ENCODE measurements around the gene CELF4. TPM values are rescaled to one million over a fixed set of nuclear protein-coding genes. Genes with fewer than 3 reads are reported as not detected.

CELF4 gene
- total and polyA plus RNA-seq, 2 donors (not counting 3 experiments of a cell fraction or from before 2014, with no cell fraction given) = not detected

DNA sequence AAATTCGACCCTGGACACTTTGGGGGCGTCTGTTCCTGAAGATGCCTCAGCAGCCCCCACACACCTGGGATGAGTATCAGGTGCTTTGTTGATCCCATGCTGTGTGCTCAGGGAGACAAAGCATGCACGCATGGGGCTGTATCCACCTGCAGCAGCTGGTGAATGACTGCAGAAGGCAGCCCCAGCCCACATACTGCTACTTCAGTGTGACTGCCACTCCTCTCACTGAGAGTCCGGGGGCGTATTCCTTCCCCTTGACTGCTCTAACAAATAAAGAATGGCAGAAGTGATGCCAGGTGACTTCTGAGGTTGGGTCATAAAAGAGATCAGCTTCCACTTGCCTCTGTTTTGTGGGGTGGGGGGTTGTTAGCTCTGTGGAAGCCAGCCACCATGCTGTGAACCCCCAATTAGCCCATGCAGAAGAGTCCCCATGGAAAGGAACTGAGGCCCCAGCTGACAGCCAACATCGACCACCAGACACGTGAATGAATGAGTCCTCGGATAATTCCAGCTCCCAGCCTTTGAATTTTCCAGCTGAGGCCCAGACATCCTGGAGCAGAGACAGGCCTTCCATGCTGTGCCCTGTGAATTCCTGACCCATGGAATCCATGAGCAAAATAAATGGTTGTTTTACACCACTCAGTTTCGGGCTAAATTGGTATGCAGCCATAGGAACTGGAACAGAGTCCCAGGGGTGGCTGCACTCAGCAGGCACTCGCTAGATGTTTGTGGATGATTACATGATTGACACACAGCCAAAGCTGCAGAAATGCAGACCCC, 289.3 kb downstream of the CELF4 start:
- CTCF ChIA-PET = interaction anchor here (1.6 kb wide), 1 partner anchor 13 kb away, joined by 3 read pairs; no protein-coding TSS in a partner anchor
- TF ChIP-seq EZH2 (IDR thresholded peaks at IDR 0.05; ENCODE audit: borderline replicate concordance, low read depth, low read length, severe bottlenecking) (peak; percentile 34), POLR2AphosphoS5 (IDR thresholded peaks at IDR 0.05; ENCODE audit: insufficient read depth, low read depth, low read length) (no peak)
- dilution Hi-C loops (cut with MboI; ENCODE audit: extremely low pct_ligation_motif_present, low sequenced_read_pairs) = no loop called here
- no peaks in the 10 kb centered on the region for H4K20me1 ChIP-seq (replicated peaks; ENCODE audit: control insufficient read depth, extremely low read depth, insufficient read depth, low read length)
- H3K9ac ChIP-seq (replicated peaks; ENCODE audit: extremely low read depth, insufficient read depth, low read length) = no peak overlapping the region
- peaks cover 7 to 9% of the 10 kb centered on the region in 2 experiments for H3K27me3 ChIP-seq (ENCODE audit: control insufficient read depth in 2 of 2, insufficient read depth in 2 of 2, low read length in 2 of 2)
- H3K4me2 ChIP-seq (ENCODE audit: insufficient read depth, low read length) = no peak overlapping the region
- FAIRE-seq = no peak
- no TSS peak for BruUV-seq (replicated peaks)
- no peak overlapping the region for H3K4me3 ChIP-seq (replicated peaks in 1 of 3; ENCODE audit: insufficient read depth in 1 of 3, low read depth in 1 of 3, low read length in 3 of 3)
- H3K27ac ChIP-seq (ENCODE audit: insufficient read depth, low read depth, low read length) = no peak overlapping the region
- intact Hi-C loops (cut with micrococcal nuclease) = no loop called here
- no peak for DNase-seq (ENCODE audit: low read depth, low spot score)
- no peaks in the 10 kb centered on the region for H3K36me3 ChIP-seq (ENCODE audit: control insufficient read depth in 2 of 2, extremely low read depth in 1 of 2, insufficient read depth in 2 of 2, low read length in 2 of 2)
- no peaks in the 10 kb centered on the region for H3K79me2 ChIP-seq (ENCODE audit: control insufficient read depth, insufficient read depth, low read length)
- H2AFZ ChIP-seq (ENCODE audit: low read depth, low read length) = no peak overlapping the region
- H3K4me1 ChIP-seq (ENCODE audit: control insufficient read depth, extremely low read depth, insufficient read depth, low read length) = no peaks in the 10 kb centered on the region
- no peaks in the 10 kb centered on the region for H3K9me1 ChIP-seq (replicated peaks; ENCODE audit: control insufficient read depth, extremely low read depth, insufficient read depth, low read length)
- POLR2A ChIA-PET = no interaction called here
- H3K9me3 ChIP-seq (replicated peaks; ENCODE audit: control insufficient read depth, insufficient read depth, low read length) = no peaks in the 10 kb centered on the region

DNA sequence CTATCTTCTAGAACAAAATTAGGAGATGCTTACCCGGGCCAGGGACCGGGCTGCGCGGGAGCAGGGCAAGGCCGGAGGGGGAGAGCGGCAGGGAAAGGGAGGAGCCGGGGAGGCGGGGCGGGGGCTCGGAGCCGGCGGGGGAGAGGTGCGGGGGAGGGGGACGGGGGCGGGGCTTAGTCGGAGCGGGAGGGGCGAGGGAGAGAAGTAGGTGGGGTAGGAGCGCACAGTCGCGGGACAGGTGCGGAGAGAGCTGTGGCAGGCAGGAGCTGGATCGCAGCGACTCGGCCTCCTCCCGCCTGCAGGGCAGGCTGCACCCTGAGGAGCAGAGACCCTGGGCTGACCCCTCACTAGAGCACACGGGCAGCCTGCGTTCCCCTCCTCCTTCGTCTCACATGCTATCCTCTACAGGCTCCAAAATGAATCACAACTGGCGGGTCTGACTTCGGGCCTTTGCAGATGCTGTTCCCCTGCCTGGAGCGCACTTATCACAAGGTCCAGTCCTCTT, 290.3 kb downstream of the CELF4 start:
- Histone ChIP-seq H3K9me3 (replicated peaks; ENCODE audit: control insufficient read depth, insufficient read depth, low read length) (no peaks in the 10 kb centered on the region), H3K27me3 (ENCODE audit: control insufficient read depth in 2 of 2, insufficient read depth in 2 of 2, low read length in 2 of 2) (peaks cover 7 to 9% of the 10 kb centered on the region in 2 experiments), H3K27ac (ENCODE audit: insufficient read depth, low read depth, low read length) (no peak overlapping the region), H3K9me1 (replicated peaks; ENCODE audit: control insufficient read depth, extremely low read depth, insufficient read depth, low read length) (no peaks in the 10 kb centered on the region), H2AFZ (ENCODE audit: low read depth, low read length) (no peak overlapping the region), H3K4me1 (ENCODE audit: control insufficient read depth, extremely low read depth, insufficient read depth, low read length) (no peaks in the 10 kb centered on the region), H3K4me2 (ENCODE audit: insufficient read depth, low read length) (no peak overlapping the region), H3K36me3 (ENCODE audit: control insufficient read depth in 2 of 2, extremely low read depth in 1 of 2, insufficient read depth in 2 of 2, low read length in 2 of 2) (no peaks in the 10 kb centered on the region), H3K79me2 (ENCODE audit: control insufficient read depth, insufficient read depth, low read length) (no peaks in the 10 kb centered on the region), H3K9ac (replicated peaks; ENCODE audit: extremely low read depth, insufficient read depth, low read length) (no peak overlapping the region), H4K20me1 (replicated peaks; ENCODE audit: control insufficient read depth, extremely low read depth, insufficient read depth, low read length) (no peaks in the 10 kb centered on the region), H3K4me3 (replicated peaks in 1 of 3; ENCODE audit: insufficient read depth in 1 of 3, low read depth in 1 of 3, low read length in 3 of 3) (no peak overlapping the region)
- FAIRE-seq (no peak), DNase-seq (ENCODE audit: low read depth, low spot score) (no peak)
- ChIA-PET CTCF (no interaction called here), POLR2A (no interaction called here)
- dilution Hi-C loops (cut with MboI; ENCODE audit: extremely low pct_ligation_motif_present, low sequenced_read_pairs) = no loop called here
- no TSS peak for BruUV-seq (replicated peaks)
- TF ChIP-seq GATA2 (IDR thresholded peaks at IDR 0.05; ENCODE audit: insufficient read depth, insufficient read length, low read depth, low read length) (no peak), MYC (IDR thresholded peaks at IDR 0.05; ENCODE audit: low read depth, low read length) (no peak), EZH2 (IDR thresholded peaks at IDR 0.05; ENCODE audit: borderline replicate concordance, low read depth, low read length, severe bottlenecking) (no peak), POLR2A (IDR thresholded peaks at IDR 0.05; ENCODE audit: low read depth, low read length) (no peak), JUN (IDR thresholded peaks at IDR 0.05; ENCODE audit: borderline replicate concordance, insufficient read depth, insufficient read length, low read depth) (no peak), POLR2AphosphoS5 (IDR thresholded peaks at IDR 0.05; ENCODE audit: insufficient read depth, low read depth, low read length) (no peak), FOS (IDR thresholded peaks at IDR 0.05; ENCODE audit: borderline replicate concordance, insufficient read depth, low read length) (no peak)
- TF ChIP-seq, protein P1, sequence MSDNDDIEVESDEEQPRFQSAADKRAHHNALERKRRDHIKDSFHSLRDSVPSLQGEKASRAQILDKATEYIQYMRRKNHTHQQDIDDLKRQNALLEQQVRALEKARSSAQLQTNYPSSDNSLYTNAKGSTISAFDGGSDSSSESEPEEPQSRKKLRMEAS (IDR thresholded peaks at IDR 0.05; ENCODE audit: insufficient read depth, insufficient read length) = no peak
- TF ChIP-seq, protein P2, sequence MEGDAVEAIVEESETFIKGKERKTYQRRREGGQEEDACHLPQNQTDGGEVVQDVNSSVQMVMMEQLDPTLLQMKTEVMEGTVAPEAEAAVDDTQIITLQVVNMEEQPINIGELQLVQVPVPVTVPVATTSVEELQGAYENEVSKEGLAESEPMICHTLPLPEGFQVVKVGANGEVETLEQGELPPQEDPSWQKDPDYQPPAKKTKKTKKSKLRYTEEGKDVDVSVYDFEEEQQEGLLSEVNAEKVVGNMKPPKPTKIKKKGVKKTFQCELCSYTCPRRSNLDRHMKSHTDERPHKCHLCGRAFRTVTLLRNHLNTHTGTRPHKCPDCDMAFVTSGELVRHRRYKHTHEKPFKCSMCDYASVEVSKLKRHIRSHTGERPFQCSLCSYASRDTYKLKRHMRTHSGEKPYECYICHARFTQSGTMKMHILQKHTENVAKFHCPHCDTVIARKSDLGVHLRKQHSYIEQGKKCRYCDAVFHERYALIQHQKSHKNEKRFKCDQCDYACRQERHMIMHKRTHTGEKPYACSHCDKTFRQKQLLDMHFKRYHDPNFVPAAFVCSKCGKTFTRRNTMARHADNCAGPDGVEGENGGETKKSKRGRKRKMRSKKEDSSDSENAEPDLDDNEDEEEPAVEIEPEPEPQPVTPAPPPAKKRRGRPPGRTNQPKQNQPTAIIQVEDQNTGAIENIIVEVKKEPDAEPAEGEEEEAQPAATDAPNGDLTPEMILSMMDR (IDR thresholded peaks at IDR 0.05; ENCODE audit: extremely low read depth in 1 of 2, insufficient read depth in 1 of 2, low read depth in 1 of 2, low read length in 2 of 2) = no peak
- intact Hi-C loops (cut with micrococcal nuclease) = no loop called here
